HepG2 (cell line): ENCODE results near the gene USP28. TPM values are rescaled to one million over a fixed set of nuclear protein-coding genes. Genes with fewer than 3 reads are reported as not detected.

Experiments
- ATAC-seq: fragments of 200-7000 bp; cut with Tn5 transposase; 3 replicates; pipeline ENCODE4 v1.9.1; 2020; ENCODE audit warnings: mild to moderate bottlenecking, moderate library complexity
- BruUV-seq: library from RNA; stranded (reverse); fragments of 400-500 nt; replicated peaks from 2 replicates; lab custom pipeline; 2021; lab: Mats Ljungman, UMichigan
- CTCF ChIA-PET: fragments of 300-600 bp; formaldehyde crosslinking; extraction: SDS; loops from one replicate; lab custom pipeline; 2021; ENCODE audit warnings: low total read pairs, inconsistent platforms, low intra/inter-chr PET ratio; lab: Yijun Ruan, JAX
- POLR2A ChIA-PET: fragments of 350-600 bp; sonication (Branson Sonifier 250); formaldehyde crosslinking; loops from one replicate; lab custom pipeline; 2020; ENCODE audit warnings: antibody characterized with exemption, inconsistent platforms; lab: Yijun Ruan, JAX
- DNase-seq: peaks from one replicate; pipeline ENCODE4 v3.0.0-alpha.2; 2015; ENCODE audit warnings: low spot score
- FAIRE-seq: peaks from 3 replicates; lab custom pipeline; 2011; peaks lifted over from hg19 to GRCh38; lab: Jason Lieb, UNC
- H2AFZ ChIP-seq: one replicate; pipeline ENCODE4 v1.6.1; 2011; ENCODE audit warnings: low read length, inconsistent platforms
- H3K27ac ChIP-seq: fragments of 300-600 bp; 3 replicates; pipeline ENCODE4 v1.8.0; 2011; ENCODE audit warnings: mixed run types, mild to moderate bottlenecking, mixed read lengths, low read length, inconsistent platforms; ENCODE audit not compliant: insufficient read depth; ENCODE audit errors: extremely low read length
- H3K27me3 ChIP-seq, 2 experiments: fragments of 200-600 bp in 1 of 2; 2 replicates in 1 of 2; 3 replicates in 1 of 2; pipeline versions ENCODE4 v1.6.0 to v1.8.0; 2011; ENCODE audit warnings: low read length in 2 of 2, mild to moderate bottlenecking in 2 of 2, moderate library complexity in 2 of 2, inconsistent platforms in 1 of 2; ENCODE audit not compliant: insufficient read depth in 2 of 2, control insufficient read depth in 1 of 2
- H3K36me3 ChIP-seq, 2 experiments: fragments of 200-600 bp in 1 of 2; replicated peaks in 1 of 2; 2 replicates in 1 of 2; 3 replicates in 1 of 2; pipeline versions ENCODE4 v1.5.1 to v1.8.0; 2011; ENCODE audit warnings: low read length in 2 of 2, inconsistent platforms in 1 of 2; ENCODE audit not compliant: insufficient read depth in 2 of 2, control insufficient read depth in 1 of 2
- H3K4me1 ChIP-seq: 2 replicates; pipeline ENCODE4 v1.5.1; 2012; ENCODE audit warnings: low read length, inconsistent platforms; ENCODE audit not compliant: insufficient read depth
- H3K4me2 ChIP-seq: 2 replicates; pipeline ENCODE4 v1.6.0; 2011; ENCODE audit warnings: low read depth, low read length, inconsistent platforms
- H3K4me3 ChIP-seq, 3 experiments: fragments of 200-600 bp in 1 of 3; sonication (generic), shearing (Covaris generic) in 1 of 3; replicated peaks in 1 of 3; 2 replicates each; pipeline ENCODE4 v1.5.1; 2011 to 2016; ENCODE audit warnings: low read length in 3 of 3, inconsistent platforms in 2 of 3, low read depth in 2 of 3, mild to moderate bottlenecking in 2 of 3, control low read depth in 1 of 3, mixed read lengths in 1 of 3; ENCODE audit not compliant: insufficient read depth in 1 of 3
- H3K79me2 ChIP-seq: one replicate; pipeline ENCODE4 v1.6.1; 2011; ENCODE audit warnings: low read length, inconsistent platforms; ENCODE audit not compliant: insufficient read depth
- H3K9ac ChIP-seq: 2 replicates; pipeline ENCODE4 v1.6.0; 2011; ENCODE audit warnings: mild to moderate bottlenecking, low read depth, low read length, inconsistent platforms; ENCODE audit not compliant: insufficient read depth
- H3K9me3 ChIP-seq: 2 replicates; pipeline ENCODE4 v1.5.1; 2012; ENCODE audit warnings: mild to moderate bottlenecking, low read length
- H4K20me1 ChIP-seq: 2 replicates; pipeline ENCODE4 v1.6.0; 2011; ENCODE audit warnings: inconsistent platforms, mild to moderate bottlenecking, low read length, moderate library complexity; ENCODE audit not compliant: insufficient read depth
- CAMTA2 ChIP-seq: sonication (generic); formaldehyde crosslinking; IDR thresholded peaks from 2 replicates; pipeline ENCODE4 v1.4.0; 2020; ENCODE audit warnings: mild to moderate bottlenecking, missing genetic modification reagents, borderline replicate concordance
- CEBPB ChIP-seq: IDR thresholded peaks from 2 replicates; pipeline ENCODE4 v1.6.1; 2011; ENCODE audit warnings: low read depth, low read length, improper control_type of control experiment, borderline replicate concordance
- ERF ChIP-seq: IDR thresholded peaks from 2 replicates; pipeline ENCODE4 v1.6.1; 2018; ENCODE audit warnings: missing biosample characterization, missing genetic modification reagents
- FOXA1 ChIP-seq, 2 experiments: fragments of 450-650 bp in 1 of 2; sonication (generic) in 1 of 2; formaldehyde crosslinking in 1 of 2; IDR thresholded peaks; 2 replicates each; pipeline versions ENCODE4 v1.4.0 to v1.6.1; 2016 to 2020; ENCODE audit warnings: missing genetic modification reagents in 1 of 2
- GATAD1 ChIP-seq: IDR thresholded peaks from 2 replicates; pipeline ENCODE4 v1.6.1; 2016; ENCODE audit warnings: missing genetic modification reagents, missing compliant biosample characterization
- MAFK ChIP-seq, 2 experiments: IDR thresholded peaks in 1 of 2; conservative IDR thresholded peaks in 1 of 2; 2 replicates each; pipeline ENCODE4 v1.6.1; 2011; ENCODE audit warnings: improper control_type of control experiment in 2 of 2, low read length in 2 of 2
- NONO ChIP-seq, 2 experiments: fragments of 450-650 bp in 1 of 2; sonication (generic) in 1 of 2; formaldehyde crosslinking in 1 of 2; IDR thresholded peaks in 1 of 2; conservative IDR thresholded peaks in 1 of 2; 2 replicates each; pipeline versions ENCODE4 v1.6.1 to v1.8.0; 2017 to 2022; ENCODE audit warnings: mild to moderate bottlenecking in 1 of 2, missing genetic modification reagents in 1 of 2, moderate library complexity in 1 of 2
- SKI ChIP-seq: fragments of 450-650 bp; IDR thresholded peaks from one replicate; pipeline ENCODE4 v1.6.1; 2018; ENCODE audit warnings: mild to moderate bottlenecking; ENCODE audit not compliant: partially characterized antibody
- SUZ12 ChIP-seq: fragments of 150-350 bp; IDR thresholded peaks from 2 replicates; pipeline ENCODE4 v1.6.1; 2014; ENCODE audit warnings: low read depth, low read length
- TBX2 ChIP-seq: sonication (generic); formaldehyde crosslinking; IDR thresholded peaks from 2 replicates; pipeline ENCODE4 v1.5.0; 2020; ENCODE audit warnings: missing genetic modification reagents, mild to moderate bottlenecking, borderline replicate concordance
- TEAD3 ChIP-seq: optimal IDR thresholded peaks from 2 replicates; pipeline ENCODE3; 2016; ENCODE audit warnings: borderline replicate concordance
- WIZ ChIP-seq: sonication (generic); formaldehyde crosslinking; IDR thresholded peaks from 2 replicates; pipeline ENCODE4 v1.5.1; 2020; ENCODE audit warnings: mild to moderate bottlenecking, missing genetic modification reagents
- WGBS: methylation state at CpG from one replicate; pipeline ENCODE4 v1.1.6; 2017; ENCODE audit warnings: low lambda C conversion rate; 5-methylcytosine and 5-hydroxymethylcytosine counted together
- in situ Hi-C: cut with HindIII; loops from 2 replicates; pipeline ENCODE4 v1.10.0; 2017; ENCODE audit warnings: low pct_unique_long_range_greater_than_20kb; ENCODE audit not compliant: extremely low pct_ligation_motif_present
- intact Hi-C: fragments of 100-400 bp; cut with micrococcal nuclease; formaldehyde crosslinking; loops from one replicate; pipeline ENCODE4 v1.10.0; 2022; ENCODE audit not compliant: unreplicated experiment
- polyA plus RNA-seq, 8 experiments: library from polyadenylated mRNA; depleted of rRNA in 3 of 8; stranded (reverse) in 7 of 8; unstranded in 1 of 8; fragments of >200 nt; fragmentation: Illumina TruSeq in 4 of 8; extraction: Trizol in 4 of 8; gene quantifications; 2 replicates each; pipeline versions ENCODE4 v1.2.1 to v1.2.3, GENCODE V29; 2011 to 2016; ENCODE audit warnings: low read depth in 4 of 8, missing spikeins in 1 of 8, mixed read lengths in 1 of 8; ENCODE audit not compliant: insufficient read depth in 1 of 8
- total RNA-seq, 5 experiments: library from RNA; depleted of rRNA; stranded (reverse); fragments of >200 nt; fragmentation: Illumina TruSeq; extraction: Trizol; gene quantifications; 2 replicates each; pipeline ENCODE4 v1.2.3, GENCODE V29; 2016; ENCODE audit warnings: low read depth in 1 of 5
- TF ChIP-seq, protein P1 (sequence below): sonication (generic); IDR thresholded peaks from 2 replicates; pipeline ENCODE4 v1.6.1; 2016; ENCODE audit warnings: low read depth, borderline replicate concordance

The USP28 gene
- total and polyA plus RNA-seq, 2 of the 13 experiments (the other 11 are each of a cell fraction or from before 2014, with no cell fraction given): 29.6 to 34.3 TPM

DNA sequence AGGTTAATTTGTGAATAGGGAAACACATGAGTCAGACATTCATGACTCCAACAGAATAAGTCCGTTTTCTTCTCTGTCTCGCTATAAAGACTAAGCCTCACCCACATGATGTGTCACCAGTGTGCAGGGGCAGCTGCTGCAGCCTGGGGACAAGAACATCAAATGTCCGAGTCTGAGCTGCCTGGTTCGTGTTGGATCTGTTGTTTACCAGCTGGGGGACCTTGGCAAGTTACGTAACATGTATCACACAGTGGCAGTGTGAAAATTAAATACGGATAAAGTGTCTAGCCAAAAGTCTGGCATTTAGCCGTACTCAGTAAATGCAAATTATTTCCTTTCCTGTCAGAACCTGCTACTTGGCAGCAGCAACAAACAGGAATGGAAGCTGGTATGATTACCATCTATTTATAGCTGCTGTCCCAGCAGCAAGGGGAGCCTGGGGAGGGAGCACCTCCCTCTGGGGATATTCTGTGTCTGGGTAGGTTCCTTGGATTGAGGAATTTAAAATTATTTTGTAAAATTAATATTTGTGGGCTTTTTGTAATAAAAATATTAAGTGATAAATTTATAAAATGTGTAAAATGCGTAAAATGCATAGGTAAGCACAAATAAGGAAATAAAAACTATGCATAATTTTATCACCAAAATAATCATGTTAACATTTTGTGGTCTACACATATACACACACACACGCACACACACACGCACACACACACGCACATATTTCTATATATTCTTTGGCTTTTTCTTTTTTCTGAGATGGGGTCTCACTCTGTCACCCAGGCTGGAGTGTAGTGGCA is 97.1 kb downstream of the USP28 start (continued):
- TF ChIP-seq CAMTA2 (CRISPR knock-in tag) (no peak), FOXA1 (IDR thresholded peaks at IDR 0.05) (no peak), FOXA1 (CRISPR knock-in tag; IDR thresholded peaks at IDR 0.05) (peak; percentile 57), CEBPB (peak; percentile 44; the same call in 1 of the 2 replicates), MAFK (conservative IDR thresholded peaks at IDR 0.05 in 1 of 2, IDR thresholded peaks at IDR 0.05 in 1 of 2; ENCODE audit: low read length in 2 of 2) (peak; percentile 57 to 90; a peak in 3 of 4 replicates), TBX2 (CRISPR knock-in tag) (peak; percentile 30; the same call in 1 of the 2 replicates), SKI (peak; percentile 20), ERF (no peak), TEAD3 (CRISPR knock-in tag) (peak; percentile 13), WIZ (CRISPR knock-in tag) (no peak), GATAD1 (CRISPR knock-in tag) (0 out of 2 replicates have a peak, but pooled peaks have one; percentile 37)
- TF ChIP-seq, protein P1, sequence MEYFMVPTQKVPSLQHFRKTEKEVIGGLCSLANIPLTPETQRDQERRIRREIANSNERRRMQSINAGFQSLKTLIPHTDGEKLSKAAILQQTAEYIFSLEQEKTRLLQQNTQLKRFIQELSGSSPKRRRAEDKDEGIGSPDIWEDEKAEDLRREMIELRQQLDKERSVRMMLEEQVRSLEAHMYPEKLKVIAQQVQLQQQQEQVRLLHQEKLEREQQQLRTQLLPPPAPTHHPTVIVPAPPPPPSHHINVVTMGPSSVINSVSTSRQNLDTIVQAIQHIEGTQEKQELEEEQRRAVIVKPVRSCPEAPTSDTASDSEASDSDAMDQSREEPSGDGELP: peak; percentile 73; the same call in 1 of the 2 replicates

DNA sequence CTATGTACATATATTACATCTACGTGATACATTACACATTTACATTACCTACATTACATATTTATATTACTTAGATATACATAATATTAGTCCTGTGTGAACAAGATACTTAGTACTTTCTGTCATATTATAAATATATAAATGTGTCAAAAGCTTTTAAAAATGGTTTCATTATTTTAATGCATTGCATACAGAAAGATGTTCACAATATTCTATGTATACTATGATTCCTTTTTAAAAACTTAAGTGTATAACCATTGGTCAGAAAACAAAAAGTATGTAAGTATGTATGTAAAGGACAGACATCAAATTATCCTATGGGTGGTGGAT is 101.2 kb downstream of the USP28 start:
- FAIRE-seq: no peak
- no peak for DNase-seq
- peak overlapping the region; percentile 77 for H3K27ac ChIP-seq
- BruUV-seq: no TSS peak
- H3K36me3 ChIP-seq: peaks cover 2 to 10% of the 10 kb centered on the region in 2 experiments; a peak in 3 of 5 replicates
- peak overlapping the region in 2 of 3 experiments; percentile 96 to 98; a peak in 3 of 6 replicates for H3K4me3 ChIP-seq
- in situ Hi-C loops (no loop called here), intact Hi-C loops (no loop called here)
- no peak for TF ChIP-seq SUZ12
- no peak for TF ChIP-seq NONO (IDR thresholded peaks at IDR 0.05)
- TF ChIP-seq NONO (CRISPR knock-in tag; conservative IDR thresholded peaks at IDR 0.05): 0 out of 2 replicates have a peak, but pooled peaks have one; percentile 1
- 0% methylated on average over 1 of the region's 1 CpG for WGBS
- H3K27me3 ChIP-seq: peaks cover 0 to 5% of the 10 kb centered on the region in 2 experiments; a peak in 2 of 5 replicates
- no peaks in the 10 kb centered on the region for H3K9me3 ChIP-seq
- H3K4me2 ChIP-seq: peak overlapping the region; percentile 46
- H3K79me2 ChIP-seq: peaks cover 22% of the 10 kb centered on the region
- peaks cover 20% of the 10 kb centered on the region for H3K4me1 ChIP-seq
- peak overlapping the region; percentile 92; the same call in 1 of the 2 replicates for H3K9ac ChIP-seq
- H4K20me1 ChIP-seq: no peaks in the 10 kb centered on the region
- no peak for ATAC-seq
- ChIA-PET CTCF (no interaction called here), POLR2A (no interaction called here)
- peak overlapping the region; percentile 94 for H2AFZ ChIP-seq
